CD4-positive, alpha-beta T cell (primary cell): Measurements from ENCODE around the gene UNC50. TPM values are rescaled to one million over a fixed set of nuclear protein-coding genes. Genes with fewer than 3 reads are reported as not detected.

Experiments used
- ATAC-seq: fragments of 200-7000 bp; cut with Tn5 transposase; one replicate; pipeline ENCODE4 v1.10.0; 2022; ENCODE audit warnings: mild to moderate bottlenecking; ENCODE audit not compliant: poor library complexity
- CTCF ChIA-PET: fragments of 350-600 bp; sonication (Branson Sonifier 250); formaldehyde crosslinking; loops from one replicate; lab custom pipeline; 2021; ENCODE audit warnings: antibody characterized with exemption, inconsistent platforms; lab: Charles Lee
- POLR2A ChIA-PET: fragments of 350-600 bp; sonication (Branson Sonifier 250); formaldehyde crosslinking; loops from one replicate; lab custom pipeline; 2021; ENCODE audit warnings: antibody characterized with exemption, inconsistent platforms; lab: Charles Lee
- DNase-seq, 14 experiments: peaks; one replicate each; pipeline ENCODE4 v3.0.0-alpha.2; 2013 to 2020; ENCODE audit warnings: mixed read lengths in 2 of 14
- H3K27ac ChIP-seq, 2 donors: one replicate each; pipeline versions ENCODE4 v1.5.1 to v1.7.0; 2013; ENCODE audit warnings: low read length in 2 of 2, low read depth in 1 of 2, mild to moderate bottlenecking in 1 of 2
- H3K27me3 ChIP-seq, 2 experiments: 1 replicate in 1 of 2; 2 replicates in 1 of 2; pipeline versions ENCODE4 v1.6.1 to v1.7.0; 2013; ENCODE audit warnings: low read length in 2 of 2, control low read depth in 1 of 2, mild to moderate bottlenecking in 1 of 2, moderate library complexity in 1 of 2; ENCODE audit not compliant: insufficient read depth in 2 of 2, control insufficient read depth in 1 of 2
- H3K36me3 ChIP-seq: one replicate; pipeline ENCODE4 v1.6.1; 2013; ENCODE audit warnings: low read length, control low read depth; ENCODE audit not compliant: insufficient read depth
- H3K4me1 ChIP-seq: one replicate; pipeline ENCODE4 v1.6.1; 2013; ENCODE audit warnings: low read length, control low read depth; ENCODE audit not compliant: insufficient read depth
- H3K4me3 ChIP-seq: one replicate; pipeline ENCODE4 v1.5.1; 2013; ENCODE audit warnings: mild to moderate bottlenecking, low read length, moderate library complexity
- H3K9me3 ChIP-seq, 2 experiments: 1 replicate in 1 of 2; 2 replicates in 1 of 2; pipeline versions ENCODE4 v1.6.1 to v1.7.0; 2013; ENCODE audit warnings: low read length in 2 of 2, mild to moderate bottlenecking in 2 of 2, control low read depth in 1 of 2, moderate library complexity in 1 of 2; ENCODE audit not compliant: control insufficient read depth in 1 of 2, insufficient read depth in 1 of 2
- H3K27ac Mint-ChIP-seq: one replicate; pipeline ENCODE4 v1.8.0; 2020; ENCODE audit warnings: mixed read lengths
- H3K27me3 Mint-ChIP-seq: one replicate; pipeline ENCODE4 v1.8.0; 2021; ENCODE audit warnings: mixed read lengths
- H3K36me3 Mint-ChIP-seq: one replicate; pipeline ENCODE4 v1.8.0; 2021; ENCODE audit warnings: low read depth, mixed read lengths
- H3K4me1 Mint-ChIP-seq: one replicate; pipeline ENCODE4 v1.8.0; 2021; ENCODE audit warnings: low read depth, mixed read lengths
- H3K4me3 Mint-ChIP-seq: one replicate; pipeline ENCODE4 v1.8.0; 2020; ENCODE audit warnings: mild to moderate bottlenecking, mixed read lengths
- H3K9me3 Mint-ChIP-seq: one replicate; pipeline ENCODE4 v1.8.0; 2020; ENCODE audit warnings: mixed read lengths
- intact Hi-C, 2 experiments: fragments of 100-400 bp; cut with DNase I in 1 of 2; cut with micrococcal nuclease in 1 of 2; formaldehyde crosslinking; loops; one replicate each; pipeline versions ENCODE4 v1.15.1 to v1.9.0; 2023 to 2025; cut with DNase I, micrococcal nuclease
- total RNA-seq, 174 experiments: library from RNA in 2 of 174; stranded (reverse) in 2 of 174; gene quantifications; one replicate each; pipeline ENCODE4 v1.2.3 and lab custom pipeline; 2021 to 2026
- TF ChIP-seq, protein P1 (sequence below): fragments of 200-600 bp; IDR thresholded peaks from one replicate; pipeline ENCODE4 v1.8.0; 2022; ENCODE audit warnings: antibody characterized with exemption, mild to moderate bottlenecking

The UNC50 gene
- total RNA-seq, 2 experiments from 2014 or later, result 17.1 to 17.5 TPM

DNA sequence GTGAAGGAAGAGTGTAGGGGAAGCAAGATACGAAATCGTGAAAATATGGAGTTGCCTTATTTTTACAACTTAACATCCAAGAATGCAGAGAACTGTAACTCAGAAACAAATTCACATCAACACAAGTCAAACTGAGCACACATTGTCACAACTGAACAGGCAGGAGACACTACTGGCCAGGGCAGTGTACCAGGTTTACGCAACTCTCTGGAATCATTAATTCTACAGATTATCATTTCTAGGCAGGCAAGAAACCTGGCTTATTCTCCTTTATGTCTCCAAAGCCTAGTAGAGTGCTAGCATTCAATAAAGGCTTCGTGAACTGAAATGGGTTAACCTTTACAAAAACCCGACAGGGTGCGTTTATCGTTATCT is 661 bp upstream of the UNC50 start:
- H3K27me3 ChIP-seq, result no peaks in the 10 kb centered on the region
- H3K9me3 ChIP-seq, result no peaks in the 10 kb centered on the region
- no peaks in the 10 kb centered on the region for H3K9me3 Mint-ChIP-seq
- no peak for ATAC-seq
- TF ChIP-seq, protein P1, sequence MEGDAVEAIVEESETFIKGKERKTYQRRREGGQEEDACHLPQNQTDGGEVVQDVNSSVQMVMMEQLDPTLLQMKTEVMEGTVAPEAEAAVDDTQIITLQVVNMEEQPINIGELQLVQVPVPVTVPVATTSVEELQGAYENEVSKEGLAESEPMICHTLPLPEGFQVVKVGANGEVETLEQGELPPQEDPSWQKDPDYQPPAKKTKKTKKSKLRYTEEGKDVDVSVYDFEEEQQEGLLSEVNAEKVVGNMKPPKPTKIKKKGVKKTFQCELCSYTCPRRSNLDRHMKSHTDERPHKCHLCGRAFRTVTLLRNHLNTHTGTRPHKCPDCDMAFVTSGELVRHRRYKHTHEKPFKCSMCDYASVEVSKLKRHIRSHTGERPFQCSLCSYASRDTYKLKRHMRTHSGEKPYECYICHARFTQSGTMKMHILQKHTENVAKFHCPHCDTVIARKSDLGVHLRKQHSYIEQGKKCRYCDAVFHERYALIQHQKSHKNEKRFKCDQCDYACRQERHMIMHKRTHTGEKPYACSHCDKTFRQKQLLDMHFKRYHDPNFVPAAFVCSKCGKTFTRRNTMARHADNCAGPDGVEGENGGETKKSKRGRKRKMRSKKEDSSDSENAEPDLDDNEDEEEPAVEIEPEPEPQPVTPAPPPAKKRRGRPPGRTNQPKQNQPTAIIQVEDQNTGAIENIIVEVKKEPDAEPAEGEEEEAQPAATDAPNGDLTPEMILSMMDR, result no peak
- H3K27ac Mint-ChIP-seq, result peak overlapping the region; percentile 89
- intact Hi-C loops, result loop anchor here in 1 of 2 experiments (2.0 to 10.0 kb wide), 3 partner anchors 547 to 877 kb away; partner anchors contain the start of genes LIPT1, MITD1, MRPL30 and TSGA10
- no peaks in the 10 kb centered on the region for H3K27me3 Mint-ChIP-seq
- H3K27ac ChIP-seq, result peak overlapping the region; percentile 87 to 91
- peak overlapping the region; percentile 85 for H3K4me3 Mint-ChIP-seq
- H3K4me1 Mint-ChIP-seq, result peaks cover 68% of the 10 kb centered on the region
- peak in 1 of 14 experiments; percentile 24 for DNase-seq
- ChIA-PET CTCF (interaction anchor here (1.1 to 1.3 kb wide), 3 partner anchors 16 to 729 kb away, joined by 3 to 4 read pairs (median 4); partner anchors contain the start of genes EIF5B and TXNDC9), POLR2A (interaction anchor here (0.6 to 1.8 kb wide), 5 partner anchors 8 to 56 kb away, joined by 3 to 6 read pairs (median 4); no protein-coding TSS in a partner anchor)
- peaks cover 66% of the 10 kb centered on the region for H3K36me3 Mint-ChIP-seq
- peaks cover 43% of the 10 kb centered on the region for H3K4me1 ChIP-seq
- H3K36me3 ChIP-seq, result peaks cover 31% of the 10 kb centered on the region
- H3K4me3 ChIP-seq, result peak overlapping the region; percentile 77

DNA sequence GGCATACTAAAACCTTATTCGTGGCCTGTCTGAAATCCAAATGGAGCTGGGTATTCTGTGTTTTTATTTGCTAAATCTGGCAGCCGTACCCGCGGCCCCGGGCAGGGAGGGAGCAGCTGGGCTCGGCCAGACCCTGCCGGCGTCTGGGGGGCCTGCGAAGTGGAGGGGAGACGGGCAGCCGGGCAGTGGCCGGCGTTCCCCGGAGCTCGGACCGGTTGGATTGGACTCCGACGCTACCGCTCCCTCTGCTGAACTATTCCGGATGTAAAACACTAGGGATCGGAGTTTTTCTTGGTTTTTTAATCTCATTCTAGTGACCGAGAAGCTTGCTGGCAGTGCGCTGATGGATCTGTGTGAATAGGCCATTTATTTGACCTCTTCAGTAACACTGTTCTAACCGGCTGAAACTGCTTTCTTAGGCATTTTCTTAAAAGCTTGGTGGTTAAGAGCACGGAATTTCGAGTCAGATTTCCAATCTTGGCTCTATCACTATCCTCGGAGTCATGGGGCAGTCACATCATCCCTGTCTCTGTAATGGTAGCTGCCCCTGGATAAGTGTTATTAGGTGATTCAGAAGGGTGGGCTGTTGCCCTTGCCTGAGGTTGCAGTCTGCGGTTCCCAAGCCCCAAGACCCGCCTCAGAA is 694 bp downstream of the UNC50 start:
- Mint-ChIP-seq H3K27me3 (no peaks in the 10 kb centered on the region), H3K4me1 (peaks cover 79% of the 10 kb centered on the region)
- CTCF ChIA-PET, result interaction anchor here (1.6 kb wide), 1 partner anchor 40 kb away, joined by 3 read pairs; no protein-coding TSS in a partner anchor

DNA sequence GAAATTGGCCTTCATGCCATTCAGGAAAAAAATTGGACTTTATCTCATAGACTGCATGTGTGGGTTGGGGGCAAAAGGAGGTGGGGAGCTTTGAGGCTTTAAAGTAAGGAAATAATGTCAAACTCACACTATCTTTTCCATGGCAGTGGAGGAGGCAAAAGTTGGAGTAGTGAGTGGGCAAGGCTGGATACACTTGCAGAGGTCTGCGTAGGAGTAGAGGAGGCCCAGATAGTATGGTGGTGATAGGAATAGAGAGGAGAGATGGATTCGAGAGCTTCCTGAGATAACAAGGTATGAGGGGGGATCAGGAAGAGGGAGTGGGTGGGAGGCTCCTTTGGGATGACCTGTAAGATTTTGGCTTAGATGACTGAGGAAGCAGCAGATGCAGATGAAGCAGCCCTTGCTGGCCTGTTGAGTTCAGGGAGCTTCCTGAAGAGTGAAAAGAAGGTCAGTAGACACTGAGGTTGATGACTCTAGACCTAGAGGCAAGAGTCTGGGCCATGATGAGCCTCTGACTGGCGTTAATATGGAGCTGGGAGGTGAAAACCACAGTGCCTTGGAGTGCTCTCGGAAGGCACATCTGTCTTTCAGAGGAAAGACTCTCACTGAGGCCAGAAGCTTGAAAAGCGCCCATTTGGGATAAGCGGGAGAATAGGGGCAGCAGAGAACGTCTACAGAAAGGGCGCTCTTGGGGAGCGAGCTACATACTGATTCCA is 5.8 kb downstream of the UNC50 start:
- H3K4me3 ChIP-seq, result no peak overlapping the region
- H3K27ac ChIP-seq, result no peak overlapping the region
- Mint-ChIP-seq H3K4me1 (peaks cover 61% of the 10 kb centered on the region), H3K4me3 (no peak overlapping the region), H3K36me3 (peaks cover 85% of the 10 kb centered on the region), H3K27ac (peak overlapping the region; percentile 67), H3K9me3 (no peaks in the 10 kb centered on the region), H3K27me3 (no peaks in the 10 kb centered on the region)
- no peaks in the 10 kb centered on the region for H3K9me3 ChIP-seq
- intact Hi-C loops, result no loop called here
- no peak for DNase-seq
- H3K4me1 ChIP-seq, result peaks cover 14% of the 10 kb centered on the region
- ChIA-PET CTCF (interaction anchor here (0.7 kb wide), 1 partner anchor 125 kb away, joined by 3 read pairs; no protein-coding TSS in a partner anchor), POLR2A (no interaction called here)
- TF ChIP-seq, protein P1, result no peak
- peaks cover 60% of the 10 kb centered on the region for H3K36me3 ChIP-seq
- no peak for ATAC-seq
- H3K27me3 ChIP-seq, result no peaks in the 10 kb centered on the region

More for the DNA sequence above, 694 bp downstream of the UNC50 start:
- TF ChIP-seq, protein P1, result no peak
- peaks cover 36% of the 10 kb centered on the region for H3K36me3 ChIP-seq
- ATAC-seq (peak; percentile 6), DNase-seq (no peak)
- Mint-ChIP-seq H3K27ac (peak overlapping the region; percentile 89), H3K9me3 (no peaks in the 10 kb centered on the region), H3K36me3 (peaks cover 73% of the 10 kb centered on the region), H3K4me3 (peak overlapping the region; percentile 85)
- H3K4me1 ChIP-seq, result peaks cover 43% of the 10 kb centered on the region
- POLR2A ChIA-PET, result interaction anchor here (0.7 to 1.8 kb wide), 8 partner anchors 8 to 546 kb away, joined by 3 to 6 read pairs (median 4); partner anchors contain the start of genes C2orf15, LIPT1 and TSGA10
- H3K27me3 ChIP-seq, result no peaks in the 10 kb centered on the region
- peak overlapping the region; percentile 87 to 91 for H3K27ac ChIP-seq
- H3K4me3 ChIP-seq, result peak overlapping the region; percentile 77
- intact Hi-C loops, result loop anchor here in 1 of 2 experiments (2.0 to 10.0 kb wide), 3 partner anchors 546 to 876 kb away; partner anchors contain the start of genes LIPT1, MITD1, MRPL30 and TSGA10
- no peaks in the 10 kb centered on the region for H3K9me3 ChIP-seq
